T follicular helper cell (primary cell): ENCODE results near the gene MT1A.
"Not testable (repeated sequence)": the region's sequence is repeated elsewhere in the genome, so short reads cannot be mapped to it uniquely, and the experiment has no call there.

Experiments
- DNase-seq: peaks from one replicate; pipeline ENCODE4 v3.0.0-alpha.2; 2020; ENCODE audit warnings: low read depth

The MT1A gene

DNA sequence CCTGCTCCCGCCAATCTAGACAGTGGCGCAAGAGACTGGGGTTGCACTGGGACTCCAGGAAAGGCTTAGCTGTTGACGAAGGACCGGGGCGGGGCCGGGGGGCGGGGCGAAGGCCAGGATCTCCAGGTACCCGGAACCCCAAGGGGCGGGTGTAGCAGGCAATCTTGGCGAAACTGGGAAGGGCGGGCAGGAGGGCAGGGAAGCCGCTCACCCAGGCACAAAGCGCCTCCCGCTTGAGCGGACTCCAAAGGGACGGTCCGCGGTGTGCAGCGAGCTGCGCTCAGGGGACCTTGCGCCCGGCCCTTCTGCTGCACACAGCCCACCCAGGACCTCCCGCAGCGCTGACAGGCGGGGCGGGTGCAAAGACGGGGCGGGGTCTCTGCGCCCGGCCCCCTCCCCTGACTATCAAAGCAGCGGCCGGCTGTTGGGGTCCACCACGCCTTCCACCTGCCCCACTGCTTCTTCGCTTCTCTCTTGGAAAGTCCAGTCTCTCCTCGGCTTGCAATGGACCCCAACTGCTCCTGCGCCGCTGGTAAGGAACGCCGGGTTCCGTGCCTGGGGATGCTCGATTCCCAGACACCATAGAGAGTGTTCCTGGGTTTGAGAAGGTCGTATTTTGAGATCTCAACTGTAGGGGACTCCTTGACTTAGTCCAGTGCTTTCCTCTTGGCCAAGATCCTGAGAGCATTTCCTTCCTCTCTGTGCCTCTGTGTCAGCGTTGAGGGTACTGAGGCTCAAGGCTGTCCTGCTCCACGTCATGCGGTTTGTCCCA is 19.3 kb downstream of the MT1A start, which contains the start of gene MT1F:
TSS of gene MT1F (plus strand) at position 405 of the 772 bp plus-strand sequence. CDS start at position 505, 100 bp downstream.
- peak; percentile 59 for DNase-seq

- DNase-seq: no peak
These were observed 19.9 kb downstream of the MT1A start for GRCh38 chr16:56658327-56658875.

DNA sequence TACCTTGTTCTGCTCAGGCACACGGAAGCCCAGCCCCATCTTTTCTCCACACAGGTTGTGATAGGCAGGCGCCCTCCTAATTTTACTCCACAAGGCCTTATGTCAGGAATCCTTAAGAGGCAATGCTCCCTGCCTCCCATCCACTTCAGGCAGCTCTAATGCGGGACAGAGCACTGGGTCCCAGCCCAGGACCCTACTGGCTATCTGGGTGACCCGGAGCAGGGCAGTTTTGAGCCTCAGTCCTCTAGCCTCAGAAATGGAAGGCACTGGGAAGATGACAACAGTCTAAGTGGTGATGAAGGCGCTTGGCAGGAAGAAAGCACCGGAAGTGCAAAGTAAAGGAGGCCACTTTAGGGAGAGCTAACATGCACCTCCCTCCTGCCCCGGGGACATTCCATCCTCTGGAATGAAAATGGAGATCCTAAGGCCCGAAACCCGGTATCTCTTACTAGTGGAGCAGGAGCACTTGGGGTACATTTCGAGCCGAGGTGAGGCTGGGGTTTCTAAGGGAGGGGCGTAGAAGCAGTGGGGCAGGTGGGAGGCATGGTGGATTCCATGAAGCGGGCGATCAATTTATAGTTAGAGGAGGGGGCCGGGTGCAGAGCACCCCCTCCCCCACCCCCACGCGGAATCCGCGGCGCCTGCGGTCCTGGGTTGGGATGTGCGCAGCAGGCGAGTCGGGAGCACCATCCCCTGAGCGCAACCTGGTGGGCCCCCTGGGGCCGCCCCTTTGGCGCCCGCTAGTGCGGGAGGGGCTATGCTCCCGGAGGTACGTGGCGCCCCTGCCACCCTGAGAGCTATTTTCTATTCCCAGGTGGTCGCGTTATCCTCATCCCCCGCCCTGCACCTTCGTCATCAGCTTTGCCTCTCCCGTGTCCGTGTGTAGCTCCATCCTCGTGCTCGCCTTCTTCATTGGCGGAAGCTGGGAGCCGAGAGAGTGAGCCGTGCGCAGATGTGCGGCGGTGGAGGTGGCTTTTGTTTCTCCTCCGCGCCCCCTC is 24.2 kb downstream of the MT1A start:
- no peak for DNase-seq

GRCh38 chr16:56664506-56664905 is 26.0 kb downstream of the MT1A start:
- DNase-seq: no peak

GRCh38 chr16:56665286-56666261 is 27.1 kb downstream of the MT1A start:
- not testable (repeated sequence) for DNase-seq

- no peak for DNase-seq
These were observed 29.4 kb downstream of the MT1A start, which contains the start of gene MT1G for GRCh38 chr16:56667581-56668571. Gene MT1G (minus strand): TSS chr16:56668065. CDS start chr16:56667993, 72 bp downstream.

- DNase-seq: no peak
These were observed 30.8 kb downstream of the MT1A start, which contains the start of gene MT1H for GRCh38 chr16:56669005-56669839. Gene MT1H (plus strand): TSS chr16:56669814. CDS start chr16:56669885, 71 bp downstream.

- DNase-seq: no peak
These were observed 31.6 kb downstream of the MT1A start for GRCh38 chr16:56669840-56670619.

DNA sequence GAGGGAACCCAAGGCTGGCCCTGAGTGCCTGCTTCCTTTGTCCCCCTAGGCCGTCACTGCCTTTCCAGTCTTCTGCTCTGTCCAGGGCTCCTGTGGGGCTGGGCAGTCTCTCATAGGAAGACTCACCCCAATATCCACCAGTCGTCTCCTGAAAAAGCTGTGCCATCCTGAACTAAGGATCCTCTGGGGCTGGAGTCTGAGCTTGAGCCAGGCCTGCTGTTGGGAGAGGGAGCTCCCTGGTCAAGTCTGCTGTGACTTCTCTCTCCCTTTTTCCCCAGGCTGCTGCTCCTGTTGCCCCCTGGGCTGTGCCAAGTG is 32.1 kb downstream of the MT1A start:
- DNase-seq: no peak

- DNase-seq: not testable (repeated sequence)
These were observed 33.2 kb downstream of the MT1A start for GRCh38 chr16:56671691-56672090.

DNA sequence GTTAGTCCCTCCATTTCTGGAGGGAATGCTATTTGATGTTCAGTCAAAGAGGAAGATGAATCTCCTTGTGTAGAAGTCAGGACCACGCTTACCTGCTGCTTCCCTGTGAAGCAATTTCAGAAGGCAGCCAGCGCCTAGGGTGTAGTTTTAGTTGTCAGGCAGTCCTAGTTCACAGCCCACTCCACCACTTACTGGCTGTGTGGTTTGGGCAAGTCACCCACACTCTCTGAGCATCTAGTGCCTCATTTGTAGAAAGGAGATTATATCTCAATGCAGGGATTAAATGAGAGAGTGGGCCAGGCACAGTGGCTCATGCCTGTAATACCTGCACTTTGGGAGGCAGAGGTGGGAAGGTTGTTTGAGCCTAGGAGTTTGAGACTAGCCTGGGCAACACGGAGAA is 33.7 kb downstream of the MT1A start:
- DNase-seq: not testable (repeated sequence)

GRCh38 chr16:56672761-56673536 is 34.5 kb downstream of the MT1A start:
- no peak for DNase-seq

GRCh38 chr16:56673921-56674320 is 35.5 kb downstream of the MT1A start:
- no peak for DNase-seq

DNA sequence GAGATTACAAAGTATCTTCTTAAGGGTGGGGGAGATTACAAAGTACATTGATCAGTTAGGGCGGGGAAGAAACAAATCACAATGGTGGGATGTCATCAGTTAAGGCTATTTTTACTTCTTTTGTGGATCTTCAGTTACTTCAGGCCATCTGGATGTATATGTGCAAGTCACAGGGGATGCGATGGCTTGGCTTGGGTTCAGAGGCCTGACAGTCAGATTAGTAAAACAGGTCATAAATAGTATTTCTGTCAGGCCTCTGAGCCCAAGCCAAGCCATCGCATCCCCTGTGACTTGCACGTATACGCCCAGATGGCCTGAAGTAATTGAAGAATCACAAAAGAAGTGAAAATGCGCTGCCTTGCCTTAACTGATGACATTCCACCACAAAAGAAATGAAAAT is 36.1 kb downstream of the MT1A start:
- not testable (repeated sequence) for DNase-seq

GRCh38 chr16:56675685-56676210 is 37.3 kb downstream of the MT1A start:
- DNase-seq: peak; percentile 17

DNA sequence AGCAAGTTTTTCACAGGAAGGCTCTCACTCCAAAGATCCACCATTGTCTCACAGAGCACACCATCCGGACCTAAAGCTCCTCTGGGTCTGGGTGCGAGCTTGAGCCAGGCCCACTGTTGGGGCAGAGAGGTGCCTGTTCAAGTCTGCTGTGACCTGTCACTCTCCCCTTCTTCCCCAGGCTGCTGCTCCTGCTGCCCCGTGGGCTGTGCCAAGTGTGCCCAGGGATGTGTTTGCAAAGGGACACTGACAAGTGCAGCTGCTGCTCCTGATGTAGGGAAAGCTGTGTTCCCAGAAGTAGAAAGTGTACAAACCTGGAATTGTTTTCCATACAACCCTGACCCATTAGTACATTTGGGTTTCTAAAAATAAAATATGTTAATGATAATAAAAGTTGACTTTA is 39.0 kb downstream of the MT1A start:
- DNase-seq: no peak
